Neural progenitor cell (in vitro differentiated cells): ENCODE measurements around the gene RAB15. TPM values are rescaled to one million over a fixed set of nuclear protein-coding genes. Genes with fewer than 3 reads are reported as not detected.

Experiments used
- DNase-seq: peaks from one replicate; pipeline ENCODE4 v3.0.0-alpha.2; 2016; ENCODE audit warnings: low spot score
- H2AFZ ChIP-seq: fragments of 200-600 bp; sonication (generic); replicated peaks from 2 replicates; pipeline ENCODE4 v1.6.1; 2016; ENCODE audit warnings: antibody characterized with exemption
- H3F3A ChIP-seq: fragments of 200-600 bp; sonication (generic); 2 replicates; pipeline ENCODE4 v1.6.1; 2016; ENCODE audit warnings: antibody characterized with exemption, low read depth
- H3K27ac ChIP-seq: fragments of 200-600 bp; sonication (generic); 2 replicates; pipeline ENCODE4 v1.5.1; 2016; ENCODE audit warnings: mild to moderate bottlenecking
- H3K27me3 ChIP-seq: fragments of 200-600 bp; sonication (generic); 2 replicates; pipeline ENCODE4 v1.6.1; 2016; ENCODE audit warnings: mild to moderate bottlenecking, moderate library complexity
- H3K36me3 ChIP-seq: fragments of 200-600 bp; sonication (generic); 2 replicates; pipeline ENCODE4 v1.5.1; 2016
- H3K4me1 ChIP-seq: fragments of 200-600 bp; sonication (generic); 2 replicates; pipeline ENCODE4 v1.6.1; 2016; ENCODE audit warnings: mixed run types
- H3K4me2 ChIP-seq: fragments of 200-600 bp; sonication (generic); 2 replicates; pipeline ENCODE4 v1.6.1; 2016
- H3K4me3 ChIP-seq: fragments of 200-600 bp; sonication (generic); 2 replicates; pipeline ENCODE4 v1.5.1; 2016
- H3K79me2 ChIP-seq: fragments of 200-600 bp; sonication (generic); 2 replicates; pipeline ENCODE4 v1.6.1; 2016; ENCODE audit warnings: low read depth
- H3K9ac ChIP-seq: fragments of 200-600 bp; sonication (generic); 2 replicates; pipeline ENCODE4 v1.6.1; 2016
- H3K9me3 ChIP-seq: fragments of 200-600 bp; sonication (generic); 2 replicates; pipeline ENCODE4 v1.5.1; 2016; ENCODE audit warnings: low read depth
- H4K20me1 ChIP-seq: fragments of 200-600 bp; sonication (generic); 2 replicates; pipeline ENCODE4 v1.6.1; 2016; ENCODE audit warnings: low read depth
- H3K27ac Mint-ChIP-seq: 3 replicates; pipeline ENCODE4 v1.8.0; 2021; ENCODE audit warnings: mixed read lengths
- H3K27me3 Mint-ChIP-seq: 2 replicates; pipeline ENCODE4 v1.8.0; 2022; ENCODE audit warnings: low read depth, mild to moderate bottlenecking, inconsistent platforms, moderate library complexity, mixed read lengths; ENCODE audit not compliant: insufficient read depth
- H3K36me3 Mint-ChIP-seq: 3 replicates; pipeline ENCODE4 v1.8.0; 2021; ENCODE audit warnings: mixed read lengths
- H3K4me1 Mint-ChIP-seq: 3 replicates; pipeline ENCODE4 v1.8.0; 2021; ENCODE audit warnings: mixed read lengths
- H3K4me3 Mint-ChIP-seq: 3 replicates; pipeline ENCODE4 v1.8.0; 2021; ENCODE audit warnings: mild to moderate bottlenecking, moderate library complexity, mixed read lengths
- H3K9me3 Mint-ChIP-seq: 3 replicates; pipeline ENCODE4 v1.8.0; 2020; ENCODE audit warnings: mixed read lengths
- CTCF ChIP-seq: fragments of 200-600 bp; sonication (generic); IDR thresholded peaks from 2 replicates; pipeline ENCODE4 v1.5.1; 2017; ENCODE audit warnings: antibody characterized with exemption, mild to moderate bottlenecking
- EZH2 ChIP-seq: fragments of 200-600 bp; sonication (generic); IDR thresholded peaks from 2 replicates; pipeline ENCODE4 v1.6.1; 2017; ENCODE audit warnings: antibody characterized with exemption, mild to moderate bottlenecking, moderate library complexity
- EZH2phosphoT487 ChIP-seq: fragments of 200-600 bp; sonication (generic); IDR thresholded peaks from 2 replicates; pipeline ENCODE4 v1.6.1; 2017; ENCODE audit warnings: antibody characterized with exemption
- total RNA-seq: library from RNA; depleted of rRNA; stranded (reverse); fragments of >200 nt; gene quantifications from 2 replicates; pipeline ENCODE4 v1.2.3, GENCODE V29; 2015; ENCODE audit warnings: low replicate concordance

RAB15 gene
- total RNA-seq, 1 donor from 2014 or later = 12.2 TPM

DNA sequence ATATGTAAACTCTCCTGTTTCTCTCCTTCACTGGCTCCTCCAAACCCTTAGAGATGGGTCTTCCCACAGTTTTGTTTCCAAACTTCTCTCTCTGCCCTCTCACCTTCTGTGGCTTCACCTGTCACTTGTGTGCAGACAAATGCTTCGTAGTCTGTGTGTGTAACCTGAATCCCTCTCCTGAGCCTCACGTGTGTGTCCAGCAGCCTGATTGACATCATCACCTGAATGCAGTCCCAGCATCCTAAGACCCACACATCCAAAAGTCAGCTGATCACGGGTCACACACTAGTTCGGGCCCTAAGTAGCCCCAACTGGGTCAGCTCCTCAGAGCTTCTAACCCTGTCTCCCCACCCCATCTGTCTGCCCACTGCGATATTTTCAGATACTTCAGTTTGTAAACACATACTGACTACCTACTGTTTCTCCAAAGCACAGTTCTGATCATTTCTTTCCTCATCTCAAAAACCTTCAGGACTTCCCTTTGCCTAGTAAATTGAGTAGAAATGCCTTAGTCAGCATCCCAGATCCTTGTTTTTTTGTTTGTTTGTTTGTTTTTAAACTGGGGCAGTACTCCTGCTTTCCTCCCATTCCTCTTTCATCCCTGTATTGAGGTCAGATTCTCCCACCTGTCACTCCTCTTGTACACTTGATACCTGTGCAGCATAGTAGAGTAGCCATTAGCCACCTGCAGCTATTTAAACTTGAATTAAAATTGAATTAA lies 38.2 kb upstream of the RAB15 start:
- Histone ChIP-seq H3K36me3 (no peaks in the 10 kb centered on the region), H3K9ac (no peak overlapping the region), H3K79me2 (no peaks in the 10 kb centered on the region), H2AFZ (no peak overlapping the region), H3K27ac (no peak overlapping the region), H3K4me3 (no peak overlapping the region), H3K4me2 (no peak overlapping the region), H3K27me3 (no peaks in the 10 kb centered on the region), H3K4me1 (no peaks in the 10 kb centered on the region), H4K20me1 (no peaks in the 10 kb centered on the region), H3K9me3 (no peaks in the 10 kb centered on the region), H3F3A (no peaks in the 10 kb centered on the region)
- no peaks in the 10 kb centered on the region for H3K27me3 Mint-ChIP-seq
- H3K27ac Mint-ChIP-seq = no peak overlapping the region
- DNase-seq = no peak
- peaks cover 8% of the 10 kb centered on the region for H3K36me3 Mint-ChIP-seq
- no peaks in the 10 kb centered on the region for H3K9me3 Mint-ChIP-seq
- peaks cover 6% of the 10 kb centered on the region for H3K4me1 Mint-ChIP-seq
- H3K4me3 Mint-ChIP-seq = no peak overlapping the region
- no peak for TF ChIP-seq CTCF
- no peak for TF ChIP-seq EZH2phosphoT487
- no peak for TF ChIP-seq EZH2

DNA sequence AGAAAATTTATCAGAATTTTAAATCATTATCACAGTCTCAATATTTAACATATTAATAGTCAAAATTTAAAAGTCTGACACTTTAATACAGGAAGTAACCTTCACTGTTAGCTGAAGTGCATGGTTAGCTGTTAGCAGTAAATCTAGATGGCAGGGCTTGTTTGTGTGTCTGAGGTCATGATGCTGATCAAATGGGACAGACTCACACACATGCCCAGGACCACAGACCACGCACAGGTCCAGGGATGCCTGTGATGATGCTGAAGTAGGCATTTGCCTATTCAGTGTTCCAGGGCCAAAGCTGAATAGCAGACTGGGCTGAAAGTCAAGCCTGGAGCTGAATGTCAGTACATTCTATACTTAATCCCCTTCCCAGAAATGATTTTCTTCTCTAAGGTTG lies 35.1 kb upstream of the RAB15 start:
- Histone ChIP-seq H3K9ac (no peak overlapping the region), H3K4me2 (no peak overlapping the region), H3K27me3 (no peaks in the 10 kb centered on the region), H3K9me3 (no peaks in the 10 kb centered on the region), H3K79me2 (no peaks in the 10 kb centered on the region), H2AFZ (no peak overlapping the region), H3F3A (no peaks in the 10 kb centered on the region), H3K4me1 (no peaks in the 10 kb centered on the region), H4K20me1 (no peaks in the 10 kb centered on the region), H3K36me3 (no peaks in the 10 kb centered on the region), H3K27ac (no peak overlapping the region), H3K4me3 (no peak overlapping the region)
- H3K4me3 Mint-ChIP-seq = no peak overlapping the region
- DNase-seq = no peak
- H3K4me1 Mint-ChIP-seq = peaks cover 6% of the 10 kb centered on the region
- TF ChIP-seq EZH2 (no peak), CTCF (no peak), EZH2phosphoT487 (no peak)
- no peak overlapping the region for H3K27ac Mint-ChIP-seq
- H3K36me3 Mint-ChIP-seq = peaks cover 4% of the 10 kb centered on the region
- no peaks in the 10 kb centered on the region for H3K27me3 Mint-ChIP-seq
- no peaks in the 10 kb centered on the region for H3K9me3 Mint-ChIP-seq

GRCh38 chr14:65006261-65006721 lies 34.2 kb upstream of the RAB15 start:
- Histone ChIP-seq H3K9ac (no peak overlapping the region), H3K4me3 (no peak overlapping the region), H3K79me2 (no peaks in the 10 kb centered on the region), H3K4me1 (no peaks in the 10 kb centered on the region), H3K27ac (no peak overlapping the region), H3K36me3 (no peaks in the 10 kb centered on the region), H3K4me2 (no peak overlapping the region), H2AFZ (no peak overlapping the region), H4K20me1 (no peaks in the 10 kb centered on the region), H3F3A (no peaks in the 10 kb centered on the region), H3K27me3 (no peaks in the 10 kb centered on the region), H3K9me3 (no peaks in the 10 kb centered on the region)
- no peak for DNase-seq
- Mint-ChIP-seq H3K9me3 (no peaks in the 10 kb centered on the region), H3K27ac (peak overlapping the region; percentile 7), H3K36me3 (peaks cover 6% of the 10 kb centered on the region), H3K27me3 (no peaks in the 10 kb centered on the region), H3K4me3 (no peak overlapping the region), H3K4me1 (peaks cover 6% of the 10 kb centered on the region)
- no peak for TF ChIP-seq EZH2
- no peak for TF ChIP-seq EZH2phosphoT487

DNA sequence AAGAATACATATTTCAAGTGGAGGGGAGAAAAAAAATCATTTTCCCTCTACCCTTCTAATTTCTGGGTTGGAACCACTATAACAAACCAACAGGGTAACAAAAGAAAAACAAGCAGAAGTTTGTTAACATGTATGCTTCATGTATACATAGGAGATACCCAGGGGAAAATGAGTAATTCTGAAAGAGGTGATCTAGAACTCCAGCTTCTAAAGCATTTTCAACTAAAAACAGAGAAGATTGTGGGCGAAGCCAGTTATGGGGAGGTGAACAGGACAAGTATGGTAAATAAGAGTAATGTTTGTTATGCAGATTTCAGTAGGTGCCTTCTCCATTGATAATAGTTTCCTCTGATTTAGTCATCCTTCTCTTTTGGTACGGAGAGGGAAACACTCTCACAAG lies 31.3 kb upstream of the RAB15 start:
- H2AFZ ChIP-seq = no peak overlapping the region
- no peaks in the 10 kb centered on the region for H3K9me3 ChIP-seq
- no peak for DNase-seq
- Mint-ChIP-seq H3K27me3 (no peaks in the 10 kb centered on the region), H3K9me3 (no peaks in the 10 kb centered on the region), H3K4me1 (peaks cover 6% of the 10 kb centered on the region), H3K36me3 (peaks cover 2% of the 10 kb centered on the region), H3K4me3 (no peak overlapping the region), H3K27ac (no peak overlapping the region)
- H3K27ac ChIP-seq = no peak overlapping the region
- H4K20me1 ChIP-seq = no peaks in the 10 kb centered on the region
- H3K4me1 ChIP-seq = no peaks in the 10 kb centered on the region
- H3K79me2 ChIP-seq = peaks cover 12% of the 10 kb centered on the region
- no peak overlapping the region for H3K9ac ChIP-seq
- H3F3A ChIP-seq = no peaks in the 10 kb centered on the region
- no peaks in the 10 kb centered on the region for H3K36me3 ChIP-seq
- no peak for TF ChIP-seq CTCF
- no peak for TF ChIP-seq EZH2
- TF ChIP-seq EZH2phosphoT487 = no peak
- H3K27me3 ChIP-seq = no peaks in the 10 kb centered on the region
- H3K4me2 ChIP-seq = no peak overlapping the region
- no peak overlapping the region for H3K4me3 ChIP-seq
